Upper lobe of left lung (tissue), 6 donors: ENCODE data around the gene PPARD. TPM values are rescaled to one million over a fixed set of nuclear protein-coding genes. Genes with fewer than 3 reads are reported as not detected.

Experiments
- ATAC-seq, 2 donors: fragments of 200-7000 bp; cut with Tn5 transposase; one replicate each; pipeline ENCODE4 v1.9.1; 2022; ENCODE audit warnings: mild to moderate bottlenecking in 2 of 2, moderate library complexity in 2 of 2; ENCODE audit not compliant: low FRiP score in 2 of 2
- DNase-seq, 2 donors: peaks; one replicate each; pipeline ENCODE4 v3.0.0-alpha.2; 2019 to 2020
- H3K27ac ChIP-seq, 4 donors: fragments of 200-600 bp; sonication (generic); one replicate each; pipeline ENCODE4 v1.5.1; 2016 to 2019
- H3K27me3 ChIP-seq, 4 donors: fragments of 200-600 bp; sonication (generic); one replicate each; pipeline ENCODE4 v1.5.1; 2017 to 2019
- H3K36me3 ChIP-seq, 4 donors: fragments of 200-600 bp; sonication (generic); one replicate each; pipeline ENCODE4 v1.5.1; 2016 to 2019
- H3K4me1 ChIP-seq, 4 donors: fragments of 200-600 bp; sonication (generic); one replicate each; pipeline ENCODE4 v1.5.1; 2018 to 2019
- H3K4me3 ChIP-seq, 4 donors: fragments of 200-600 bp; sonication (generic); one replicate each; pipeline ENCODE4 v1.5.1; 2017 to 2019; ENCODE audit warnings: mild to moderate bottlenecking in 2 of 4, moderate library complexity in 1 of 4
- H3K9me3 ChIP-seq, 4 donors: fragments of 200-600 bp; sonication (generic); one replicate each; pipeline ENCODE4 v1.5.1; 2018 to 2019
- CTCF ChIP-seq, 6 experiments: fragments of 450-650 bp in 4 of 6; fragments of 200-600 bp in 2 of 6; sonication (generic) in 2 of 6; IDR thresholded peaks; one replicate each; pipeline ENCODE4 v1.5.1; 2016 to 2019; ENCODE audit warnings: antibody characterized with exemption in 6 of 6
- EP300 ChIP-seq, 4 donors: sonication (generic); formaldehyde crosslinking; IDR thresholded peaks; one replicate each; pipeline ENCODE4 v1.5.1; 2017; ENCODE audit warnings: antibody characterized with exemption in 4 of 4, control low read depth in 2 of 4
- POLR2A ChIP-seq, 4 donors: fragments of 450-650 bp; IDR thresholded peaks; one replicate each; pipeline ENCODE4 v1.5.1; 2016 to 2017; ENCODE audit warnings: antibody characterized with exemption in 4 of 4, mild to moderate bottlenecking in 2 of 4
- POLR2AphosphoS5 ChIP-seq, 2 donors: sonication (generic); formaldehyde crosslinking; IDR thresholded peaks; one replicate each; pipeline ENCODE4 v1.5.1; 2017; ENCODE audit warnings: antibody characterized with exemption in 2 of 2
- WGBS, 2 donors: methylation state at CpG; one replicate each; pipeline ENCODE4 v1.1.5; 2017 to 2018; 5-methylcytosine and 5-hydroxymethylcytosine counted together
- total RNA-seq, 6 donors: library from RNA; depleted of rRNA in 4 of 6; stranded (reverse); fragments of >200 nt in 4 of 6; gene quantifications; one replicate each; pipeline versions ENCODE4 v1.1.0 to v1.2.1, GENCODE V29; 2016 to 2021
- donor health status: DM: no; HTN: no; CAD: no; lungs with moderate emphysema.
- donor health status: DM: no; HTN: yes; CAD: no; lungs with severe emphysema.

Gene PPARD
- total RNA-seq, 6 donors from 2014 or later = 14.8 to 48.2 (median 31.5) TPM

DNA sequence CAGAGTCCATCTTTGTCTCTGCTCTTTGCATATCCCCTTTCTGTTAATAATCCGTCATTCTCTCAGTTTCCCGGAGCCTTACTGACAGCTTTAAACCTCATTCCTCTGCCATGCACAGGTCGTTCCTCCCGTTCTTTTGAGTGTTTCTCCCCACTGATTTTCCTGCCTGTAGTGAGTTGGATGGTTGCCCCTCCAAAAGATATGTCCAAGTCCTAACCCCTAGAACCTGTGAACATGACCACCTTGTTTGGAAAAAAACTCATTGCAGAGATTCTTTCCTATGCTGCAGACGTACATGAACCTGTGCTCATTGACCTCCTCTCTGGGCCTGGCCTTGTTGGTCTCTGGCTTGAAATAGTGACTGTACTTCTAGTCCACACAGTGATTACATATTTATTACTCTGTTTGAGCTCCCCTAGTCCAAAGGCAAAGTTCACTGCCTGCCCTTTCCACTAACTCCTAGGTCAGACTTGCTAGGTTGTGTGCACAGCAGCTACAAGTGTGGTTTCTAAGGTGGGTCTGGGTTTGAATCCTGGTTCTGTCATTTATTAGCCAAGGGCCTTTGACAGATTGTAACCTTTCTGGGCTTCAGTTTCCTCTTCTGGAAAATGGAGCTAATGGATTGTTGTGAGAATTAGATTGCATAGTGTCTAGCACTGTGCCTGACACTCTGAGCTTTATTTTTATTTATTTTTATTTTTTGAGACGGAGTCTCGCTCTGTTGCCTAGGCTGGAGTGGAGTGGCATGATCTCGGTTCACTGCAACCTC, 29.3 kb downstream of the PPARD start:
- peak overlapping the region in 2 of 4 donors; percentile 63 to 67 for H3K27ac ChIP-seq
- 82 to 85% methylated on average over 8 of the region's 8 CpGs for WGBS, 2 donors

GRCh38 chr6:35372633-35373032, 30.3 kb downstream of the PPARD start:
- no peak overlapping the region for H3K27ac ChIP-seq
- peaks cover 29 to 50% (median 41%) of the 10 kb centered on the region in 4 donors for H3K4me1 ChIP-seq
- TF ChIP-seq POLR2AphosphoS5 (IDR thresholded peaks at IDR 0.05) (no peak), CTCF (IDR thresholded peaks at IDR 0.05) (no peak), POLR2A (IDR thresholded peaks at IDR 0.05) (no peak), EP300 (IDR thresholded peaks at IDR 0.05) (no peak)
- H3K4me3 ChIP-seq = no peak overlapping the region
- DNase-seq (no peak), ATAC-seq (no peak)
- H3K27me3 ChIP-seq = no peaks in the 10 kb centered on the region
- H3K9me3 ChIP-seq = no peaks in the 10 kb centered on the region
- H3K36me3 ChIP-seq = no peaks in the 10 kb centered on the region

More for the DNA sequence above, 29.3 kb downstream of the PPARD start:
- Histone ChIP-seq H3K9me3 (no peaks in the 10 kb centered on the region), H3K36me3 (no peaks in the 10 kb centered on the region), H3K4me3 (no peak overlapping the region), H3K27me3 (no peaks in the 10 kb centered on the region), H3K4me1 (peaks cover 29 to 51% (median 41%) of the 10 kb centered on the region in 4 donors)
- DNase-seq = no peak
- no peak for ATAC-seq
- TF ChIP-seq POLR2AphosphoS5 (IDR thresholded peaks at IDR 0.05) (no peak), POLR2A (IDR thresholded peaks at IDR 0.05) (no peak), CTCF (IDR thresholded peaks at IDR 0.05) (no peak), EP300 (IDR thresholded peaks at IDR 0.05) (no peak)

GRCh38 chr6:35376281-35376680, 33.9 kb downstream of the PPARD start:
- WGBS, 2 donors = 57 to 95% methylated on average over 1 to 2 of the region's 2 CpGs
- TF ChIP-seq POLR2AphosphoS5 (IDR thresholded peaks at IDR 0.05) (no peak), CTCF (IDR thresholded peaks at IDR 0.05) (no peak), EP300 (IDR thresholded peaks at IDR 0.05) (no peak), POLR2A (IDR thresholded peaks at IDR 0.05) (no peak)
- H3K4me1 ChIP-seq = peaks cover 0 to 17% (median 9%) of the 10 kb centered on the region in 4 donors
- no peaks in the 10 kb centered on the region for H3K27me3 ChIP-seq
- H3K36me3 ChIP-seq = no peaks in the 10 kb centered on the region
- H3K27ac ChIP-seq = no peak overlapping the region
- DNase-seq (no peak), ATAC-seq (no peak)
- H3K9me3 ChIP-seq = no peaks in the 10 kb centered on the region
- no peak overlapping the region for H3K4me3 ChIP-seq

- DNase-seq = no peak
- no peak overlapping the region for H3K27ac ChIP-seq
- no peaks in the 10 kb centered on the region for H3K27me3 ChIP-seq
- no peak for ATAC-seq
- H3K4me3 ChIP-seq = no peak overlapping the region
- H3K9me3 ChIP-seq = no peaks in the 10 kb centered on the region
- peaks cover 0 to 17% (median 5%) of the 10 kb centered on the region in 4 donors for H3K4me1 ChIP-seq
- WGBS, 2 donors = 45 to 54% methylated on average over 7 of the region's 7 CpGs
- TF ChIP-seq POLR2AphosphoS5 (IDR thresholded peaks at IDR 0.05) (no peak), CTCF (IDR thresholded peaks at IDR 0.05) (no peak), EP300 (IDR thresholded peaks at IDR 0.05) (no peak), POLR2A (IDR thresholded peaks at IDR 0.05) (no peak)
- no peaks in the 10 kb centered on the region for H3K36me3 ChIP-seq
Measured at GRCh38 chr6:35377002-35377401, 34.6 kb downstream of the PPARD start.

GRCh38 chr6:35378261-35378660, 35.9 kb downstream of the PPARD start:
- no peak for ATAC-seq
- Histone ChIP-seq H3K4me1 (peaks cover 0 to 14% (median 5%) of the 10 kb centered on the region in 4 donors), H3K27me3 (no peaks in the 10 kb centered on the region), H3K27ac (no peak overlapping the region), H3K4me3 (no peak overlapping the region), H3K36me3 (no peaks in the 10 kb centered on the region), H3K9me3 (no peaks in the 10 kb centered on the region)
- DNase-seq = no peak
- TF ChIP-seq CTCF (IDR thresholded peaks at IDR 0.05) (no peak), EP300 (IDR thresholded peaks at IDR 0.05) (no peak), POLR2AphosphoS5 (IDR thresholded peaks at IDR 0.05) (no peak), POLR2A (IDR thresholded peaks at IDR 0.05) (no peak)
- 75 to 76% methylated on average over 2 of the region's 2 CpGs for WGBS, 2 donors
